Large intestine (tissue), 3 donors: ENCODE data around the gene CDC45. TPM values are rescaled to one million over a fixed set of nuclear protein-coding genes. Genes with fewer than 3 reads are reported as not detected.
A peak's percentile ranks its signal among the peaks of the same experiment; 100 is the strongest.
"Not testable (repeated sequence)": the region's sequence is repeated elsewhere in the genome, so short reads cannot be mapped to it uniquely, and the experiment has no call there.

Source experiments
- DNase-seq, 2 donors: peaks; one replicate each; pipeline versions ENCODE4 v3.0.0 to v3.0.0-alpha.2; 2013
- H3K27ac ChIP-seq: one replicate; pipeline ENCODE4 v1.5.1; 2013; ENCODE audit warnings: low read length
- H3K27me3 ChIP-seq: 2 replicates; pipeline ENCODE4 v1.6.1; 2013; ENCODE audit warnings: low read length; ENCODE audit not compliant: control insufficient read depth, insufficient read depth
- H3K36me3 ChIP-seq: 2 replicates; pipeline ENCODE4 v1.6.1; 2013; ENCODE audit warnings: low read length; ENCODE audit not compliant: control insufficient read depth, insufficient read depth
- H3K4me1 ChIP-seq: one replicate; pipeline ENCODE4 v1.6.1; 2013; ENCODE audit warnings: low read length; ENCODE audit not compliant: control insufficient read depth, insufficient read depth
- H3K4me3 ChIP-seq: one replicate; pipeline ENCODE4 v1.5.1; 2013; ENCODE audit warnings: low read length
- H3K9me3 ChIP-seq: one replicate; pipeline ENCODE4 v1.6.1; 2013; ENCODE audit warnings: mild to moderate bottlenecking, low read depth, low read length, moderate library complexity; ENCODE audit not compliant: control insufficient read depth
- WGBS: methylation state at CpG from one replicate; pipeline ENCODE4 v1.1.5; 2013; ENCODE audit warnings: low lambda C conversion rate; ENCODE audit not compliant: insufficient coverage; 5-methylcytosine and 5-hydroxymethylcytosine counted together
- polyA plus RNA-seq: library from polyadenylated mRNA; unstranded; fragments of 120-200 nt; gene quantifications from one replicate; pipeline ENCODE4 v1.2.1, GENCODE V29; 2013

Gene CDC45
- polyA plus RNA-seq, 1 donor: 8.7 TPM

GRCh38 chr22:19438298-19438697 lies 41.4 kb upstream of the CDC45 start:
- no peaks in the 10 kb centered on the region for H3K4me1 ChIP-seq
- peaks cover 24% of the 10 kb centered on the region for H3K36me3 ChIP-seq
- H3K27ac ChIP-seq: no peak overlapping the region
- no peak for DNase-seq
- H3K9me3 ChIP-seq: no peaks in the 10 kb centered on the region
- H3K27me3 ChIP-seq: no peaks in the 10 kb centered on the region
- WGBS: 100% methylated on average over 3 of the region's 7 CpGs
- H3K4me3 ChIP-seq: no peak overlapping the region

- Histone ChIP-seq H3K27ac (no peak overlapping the region), H3K4me1 (no peaks in the 10 kb centered on the region), H3K9me3 (no peaks in the 10 kb centered on the region), H3K4me3 (no peak overlapping the region), H3K36me3 (peaks cover 26% of the 10 kb centered on the region), H3K27me3 (no peaks in the 10 kb centered on the region)
- 100% methylated on average over 2 of the region's 8 CpGs for WGBS
- no peak for DNase-seq
Observed at GRCh38 chr22:19440411-19441195, 39.1 kb upstream of the CDC45 start.

- Histone ChIP-seq H3K27ac (no peak overlapping the region), H3K36me3 (peaks cover 20% of the 10 kb centered on the region)
Observed at GRCh38 chr22:19442166-19442565, 37.6 kb upstream of the CDC45 start.

GRCh38 chr22:19443544-19444211 lies 36.0 kb upstream of the CDC45 start:
- no CpG with 5 or more reads among the region's 7 CpGs for WGBS
- DNase-seq: no peak
- peaks cover 19% of the 10 kb centered on the region for H3K36me3 ChIP-seq

More at GRCh38 chr22:19442166-19442565, 37.6 kb upstream of the CDC45 start:
- no peak overlapping the region for H3K4me3 ChIP-seq
- H3K9me3 ChIP-seq: no peaks in the 10 kb centered on the region
- no CpG with 5 or more reads among the region's 2 CpGs for WGBS
- no peaks in the 10 kb centered on the region for H3K27me3 ChIP-seq
- DNase-seq: no peak
- peaks cover 7% of the 10 kb centered on the region for H3K4me1 ChIP-seq

GRCh38 chr22:19445279-19445982 lies 34.3 kb upstream of the CDC45 start:
- H3K27ac ChIP-seq, H3K27me3 ChIP-seq, H3K4me3 ChIP-seq, H3K9me3 ChIP-seq, DNase-seq: not testable (repeated sequence)
- Histone ChIP-seq H3K4me1 (peaks cover 15% of the 10 kb centered on the region), H3K36me3 (peaks cover 25% of the 10 kb centered on the region)
- WGBS: 100% methylated on average over 1 of the region's 9 CpGs

More at GRCh38 chr22:19443544-19444211, 36.0 kb upstream of the CDC45 start:
- Histone ChIP-seq H3K4me1 (peaks cover 12% of the 10 kb centered on the region), H3K9me3 (no peaks in the 10 kb centered on the region), H3K4me3 (no peak overlapping the region), H3K27me3 (no peaks in the 10 kb centered on the region), H3K27ac (no peak overlapping the region)

GRCh38 chr22:19446603-19447329 lies 33.0 kb upstream of the CDC45 start:
- DNase-seq: no peak
- Histone ChIP-seq H3K4me3 (peak overlapping the region; percentile 78), H3K4me1 (peaks cover 15% of the 10 kb centered on the region), H3K9me3 (no peaks in the 10 kb centered on the region), H3K36me3 (peaks cover 30% of the 10 kb centered on the region), H3K27ac (peak overlapping the region; percentile 73), H3K27me3 (no peaks in the 10 kb centered on the region)
- 0% methylated on average over 2 of the region's 22 CpGs for WGBS

GRCh38 chr22:19447330-19448075 lies 32.2 kb upstream of the CDC45 start, which contains the start of gene C22orf39:
TSS of gene C22orf39 (minus strand) at chr22:19447711. CDS start at chr22:19447688, 23 bp downstream.
- Histone ChIP-seq H3K36me3 (peaks cover 35% of the 10 kb centered on the region), H3K27me3 (no peaks in the 10 kb centered on the region), H3K9me3 (no peaks in the 10 kb centered on the region), H3K27ac (peak within 1 kb of the TSS; percentile 73), H3K4me3 (peak within 1 kb of the TSS; percentile 78), H3K4me1 (peaks cover 15% of the 10 kb centered on the region)
- DNase-seq: peak; percentile 93 to 96
- no CpG with 5 or more reads among the region's 92 CpGs for WGBS

- H3K4me1 ChIP-seq: peaks cover 15% of the 10 kb centered on the region
- no peaks in the 10 kb centered on the region for H3K27me3 ChIP-seq
- WGBS: no CpG with 5 or more reads among the region's 14 CpGs
- peak overlapping the region; percentile 78 for H3K4me3 ChIP-seq
- DNase-seq: peak; percentile 71 to 86
- H3K36me3 ChIP-seq: peaks cover 37% of the 10 kb centered on the region
- H3K9me3 ChIP-seq: no peaks in the 10 kb centered on the region
- H3K27ac ChIP-seq: peak overlapping the region; percentile 73
Observed at GRCh38 chr22:19448076-19448607, 31.6 kb upstream of the CDC45 start.

GRCh38 chr22:19448739-19449421 lies 30.8 kb upstream of the CDC45 start:
- peaks cover 15% of the 10 kb centered on the region for H3K4me1 ChIP-seq
- H3K36me3 ChIP-seq: peaks cover 38% of the 10 kb centered on the region
- H3K9me3 ChIP-seq: no peaks in the 10 kb centered on the region
- WGBS: 100% methylated on average over 1 of the region's 5 CpGs
- DNase-seq: no peak
- H3K27me3 ChIP-seq: no peaks in the 10 kb centered on the region
- no peak overlapping the region for H3K27ac ChIP-seq
- peak overlapping the region; percentile 78 for H3K4me3 ChIP-seq
